ENCODE results near the gene SRRD.

- TF ChIP-seq POLR2A (IDR thresholded peaks at IDR 0.05) (no peak), CTCF (IDR thresholded peaks at IDR 0.05) (no peak), EP300 (IDR thresholded peaks at IDR 0.05; ENCODE audit: low read depth) (no peak)
Measured at GRCh38 chr22:26447584-26448329, 35.9 kb upstream of the SRRD start.
